Sciatic nerve (tissue), 2 donors: ENCODE results near the gene LHFPL2. TPM values are rescaled to one million over a fixed set of nuclear protein-coding genes. Genes with fewer than 3 reads are reported as not detected.
"Not testable (repeated sequence)": the region's sequence is repeated elsewhere in the genome, so short reads cannot be mapped to it uniquely, and the experiment has no call there.

ENCODE experiments used
- ATAC-seq: fragments of 200-7000 bp; cut with Tn5 transposase; one replicate; pipeline ENCODE4 v1.9.1; 2020; ENCODE audit warnings: mild to moderate bottlenecking, moderate library complexity
- DNase-seq: peaks from one replicate; pipeline ENCODE4 v3.0.0-alpha.2; 2020; ENCODE audit warnings: low spot score
- intact Hi-C: fragments of 100-400 bp; cut with DNase I; formaldehyde crosslinking; loops from one replicate; pipeline ENCODE4 v1.14.2; 2022
- total RNA-seq: library from RNA; stranded (reverse); fragmentation: NEBNext Ultra II Directional; extraction: Animal tissue kit (Norgen Biotek cat#: 25700); gene quantifications from one replicate; pipeline ENCODE4 v1.2.1, GENCODE V29; 2021
- donor health status: DM: no; HTN: no; CAD: no.
- donor health status: DM: no; HTN: no; CAD: no.

The LHFPL2 gene, protein sequence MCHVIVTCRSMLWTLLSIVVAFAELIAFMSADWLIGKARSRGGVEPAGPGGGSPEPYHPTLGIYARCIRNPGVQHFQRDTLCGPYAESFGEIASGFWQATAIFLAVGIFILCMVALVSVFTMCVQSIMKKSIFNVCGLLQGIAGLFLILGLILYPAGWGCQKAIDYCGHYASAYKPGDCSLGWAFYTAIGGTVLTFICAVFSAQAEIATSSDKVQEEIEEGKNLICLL
- 33.4 TPM for total RNA-seq

DNA sequence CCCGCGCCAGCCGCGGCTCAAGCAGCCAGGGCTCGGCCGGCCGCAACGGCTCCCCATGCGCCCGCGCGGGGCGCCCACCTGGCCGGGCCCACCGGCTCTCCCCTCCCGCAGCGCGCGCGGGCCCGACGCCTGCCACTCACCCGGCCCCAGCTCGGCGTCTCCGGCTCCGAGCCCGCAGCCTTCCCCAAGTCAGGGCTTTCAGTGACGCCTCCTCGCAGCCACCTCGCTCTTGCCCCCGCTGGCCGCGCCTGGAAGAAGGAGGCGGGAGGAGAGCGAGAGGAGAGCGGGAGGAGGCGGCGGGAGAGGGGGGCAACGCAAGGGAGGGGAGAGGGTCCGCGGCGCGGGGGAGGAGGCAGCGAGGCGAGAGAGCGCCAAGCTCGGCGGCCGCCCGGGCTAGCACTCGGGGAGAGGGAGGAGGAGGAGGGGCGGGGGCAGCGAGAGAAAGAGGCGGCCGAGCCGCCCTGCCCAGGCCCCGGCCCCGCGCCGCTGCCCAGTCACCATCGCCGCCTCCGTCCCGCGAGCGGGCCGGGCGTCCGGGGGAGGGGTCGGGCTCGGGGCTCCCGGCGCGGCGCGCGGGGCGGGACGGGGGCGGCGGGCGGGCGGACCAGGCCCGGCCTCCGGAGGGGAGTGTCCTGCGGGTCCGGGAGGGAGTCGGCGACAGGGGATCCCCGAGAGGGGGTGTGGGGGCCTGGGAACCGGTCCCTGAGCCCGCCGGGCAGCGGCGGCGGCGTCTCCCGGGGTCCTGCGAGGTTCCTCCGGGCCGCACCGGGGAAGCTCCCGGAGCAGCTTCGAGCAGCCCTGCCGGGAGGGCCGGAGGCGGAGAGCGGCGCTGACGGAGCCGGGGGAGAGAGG, at the start of gene LHFPL2:
Gene LHFPL2 (minus strand): TSS at position 414 of the 852 bp plus-strand sequence. CDS start 138,559 bp downstream, outside the sequence.
- ATAC-seq (peak; percentile 88), DNase-seq (peak; percentile 89)
- intact Hi-C loops, result no loop called here

DNA sequence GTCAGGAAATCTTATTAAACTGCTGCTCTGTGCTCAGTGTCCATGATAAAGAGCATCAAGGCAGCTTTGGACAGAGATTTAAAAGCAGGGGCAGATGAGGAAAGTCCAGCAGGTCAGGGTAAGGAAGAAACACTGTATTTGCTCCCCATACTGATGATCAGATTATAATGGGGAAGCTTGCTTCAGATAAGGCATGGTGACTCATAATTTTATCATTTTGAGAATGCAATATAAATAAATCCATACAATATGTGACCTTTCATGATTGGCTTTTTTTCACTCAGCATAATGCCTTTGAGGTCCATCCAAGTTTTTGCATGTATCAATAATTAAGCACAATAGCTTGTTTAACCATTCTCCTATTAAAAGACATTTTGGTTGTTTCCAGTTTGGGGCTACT, 48.1 kb upstream of the LHFPL2 start:
- no peak for DNase-seq
- intact Hi-C loops, result no loop called here
- no peak for ATAC-seq

DNA sequence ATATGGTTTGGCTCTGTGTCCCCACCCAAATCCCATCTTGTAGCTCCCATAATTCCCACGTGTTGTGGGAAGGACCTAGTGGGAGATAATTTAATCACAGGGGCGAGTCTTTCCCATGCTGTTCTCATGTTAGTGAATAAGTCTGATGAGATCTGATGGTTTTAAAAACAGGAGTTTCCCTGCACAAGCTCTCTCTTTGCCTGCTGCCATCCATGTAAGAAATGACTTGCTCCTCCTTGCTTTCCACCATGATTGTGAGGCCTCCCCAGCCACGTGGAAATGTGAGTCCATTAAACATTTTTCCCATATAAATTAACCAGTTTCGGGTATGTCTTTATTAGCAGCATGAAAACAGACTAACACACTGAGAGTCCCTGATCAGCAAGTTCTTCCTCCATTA, 47.5 kb upstream of the LHFPL2 start:
- DNase-seq, ATAC-seq, intact Hi-C loops: not testable (repeated sequence)

DNA sequence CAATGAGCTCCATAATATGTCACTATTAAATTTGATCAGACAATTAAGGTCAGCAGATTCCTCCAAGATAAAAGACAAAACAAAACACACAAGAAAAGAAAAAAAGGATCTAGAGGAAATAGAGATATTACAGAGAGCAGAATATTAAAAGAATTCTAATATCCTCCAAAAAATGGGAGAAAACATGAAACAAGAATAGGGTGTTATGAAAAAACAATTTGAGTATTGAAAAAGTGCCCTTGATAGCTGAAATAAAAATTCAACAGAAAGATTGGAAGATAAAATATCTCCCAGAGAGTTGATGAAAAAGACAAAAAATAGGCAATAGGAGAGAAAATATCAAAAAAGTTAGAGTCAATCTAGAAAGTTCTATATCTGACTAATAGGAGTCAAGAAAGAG, 44.8 kb upstream of the LHFPL2 start:
- ATAC-seq (no peak), DNase-seq (no peak)
- intact Hi-C loops, result no loop called here

DNA sequence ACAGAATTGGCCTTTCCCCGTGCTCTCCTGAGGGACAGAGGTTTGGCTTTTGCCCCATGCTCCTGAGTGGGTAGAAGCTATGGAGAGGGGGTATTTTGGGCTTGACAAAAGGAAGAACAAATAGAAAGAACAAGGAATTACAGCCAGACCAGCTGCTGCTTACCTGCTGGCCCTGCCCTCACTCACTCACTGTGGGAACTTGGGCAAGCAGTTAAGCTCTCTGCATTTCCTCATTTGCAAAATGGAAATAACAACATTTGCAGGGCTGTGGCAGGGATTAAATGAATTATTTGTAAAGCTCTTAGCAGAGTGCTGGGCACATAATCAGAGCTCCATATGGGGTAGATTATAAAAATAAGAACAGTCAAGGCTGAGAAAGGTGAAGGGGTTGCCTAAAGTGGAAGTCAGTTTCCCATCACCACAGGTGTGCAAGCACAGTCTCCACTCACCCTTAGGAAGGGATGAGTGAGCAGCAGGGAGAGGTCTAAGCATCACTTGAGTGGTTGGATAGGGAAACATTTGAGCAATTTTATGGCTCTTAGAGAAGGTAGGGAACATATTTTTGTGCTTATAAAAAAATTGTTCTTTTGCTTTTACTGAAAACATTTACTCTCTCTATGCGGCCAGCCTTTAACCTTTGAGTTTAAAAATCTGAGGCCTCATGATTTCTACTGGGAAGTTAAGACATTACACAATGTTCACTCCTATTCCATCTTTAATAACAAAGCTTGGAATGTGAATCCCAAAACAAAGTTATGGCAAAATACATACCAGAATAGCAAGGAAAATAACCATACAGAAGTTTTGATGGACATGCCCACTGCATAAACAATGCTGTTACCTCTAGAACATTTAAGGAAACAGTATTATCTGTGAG, 42.8 kb upstream of the LHFPL2 start:
- ATAC-seq, result peak; percentile 86
- intact Hi-C loops, result no loop called here

DNA sequence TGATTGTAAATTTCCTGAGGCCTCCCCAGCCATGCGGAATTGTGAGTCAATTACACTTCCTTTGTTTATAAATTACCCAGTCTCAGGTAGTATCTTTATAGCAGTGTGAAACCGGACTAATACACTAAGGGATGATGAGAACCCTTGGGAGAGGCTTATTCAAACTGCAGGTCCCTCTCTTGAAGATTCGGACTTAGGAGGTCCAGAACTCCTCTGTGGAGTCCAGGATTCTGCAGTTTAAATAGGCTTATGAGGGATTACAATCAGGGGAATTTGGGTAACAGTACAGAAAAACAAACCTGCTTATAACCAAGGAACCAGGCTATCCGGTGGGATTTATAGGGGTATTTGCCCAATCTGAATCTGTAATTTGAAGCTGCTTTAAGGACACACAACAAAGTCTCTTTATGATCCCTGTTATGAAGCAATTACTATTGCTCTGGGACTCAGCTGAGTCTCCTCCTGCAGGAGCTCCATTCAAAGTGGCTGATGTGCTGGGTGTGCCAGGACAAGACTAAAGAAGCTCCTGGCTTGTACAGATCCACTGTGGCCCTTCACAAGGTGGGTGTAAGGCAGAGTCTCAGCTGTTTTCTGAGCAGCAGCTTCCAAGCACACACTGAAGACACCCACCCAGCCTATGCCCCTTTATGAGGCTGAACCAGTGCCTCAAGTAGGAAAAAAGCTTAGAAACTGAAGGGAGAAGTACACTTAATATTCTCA, 41.8 kb upstream of the LHFPL2 start:
- intact Hi-C loops, result no loop called here
- ATAC-seq (peak; percentile 92), DNase-seq (no peak)

More for the DNA sequence above, 42.8 kb upstream of the LHFPL2 start:
- DNase-seq, result no peak

DNA sequence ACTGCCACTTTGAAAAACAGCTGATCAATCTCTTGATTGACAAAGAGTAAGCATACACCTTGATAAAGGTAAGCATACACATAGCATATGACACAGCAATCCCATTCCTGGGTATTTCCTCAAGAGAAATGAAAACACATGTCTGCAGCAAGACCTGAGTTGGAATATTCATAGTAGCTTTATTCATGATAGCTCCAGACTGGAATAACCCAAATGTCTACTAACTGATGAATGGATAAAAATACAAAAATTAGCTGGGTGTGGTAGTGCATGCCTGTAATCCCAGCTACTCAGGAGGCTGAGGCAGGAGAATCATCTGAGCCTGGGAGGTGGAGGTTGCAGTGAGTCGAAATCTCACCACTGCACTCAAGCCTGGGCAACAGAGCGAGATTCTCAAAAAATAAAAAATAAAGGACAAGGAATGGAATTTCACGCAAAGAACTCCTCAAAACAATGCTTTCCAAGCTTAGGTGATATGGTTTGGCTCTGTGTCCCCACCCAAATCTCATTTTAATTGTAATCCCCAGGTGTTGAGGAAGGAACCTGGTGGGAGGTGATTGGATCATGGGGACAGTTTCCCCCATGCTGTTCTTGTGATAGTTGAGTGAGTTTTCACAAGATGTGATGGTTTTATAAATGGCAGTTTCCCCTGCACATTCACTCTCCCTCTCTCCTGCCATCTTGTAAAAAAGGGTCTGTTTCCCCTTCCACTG, 41.1 kb upstream of the LHFPL2 start:
- intact Hi-C loops, result no loop called here
- DNase-seq, result no peak
- ATAC-seq, result no peak

DNA sequence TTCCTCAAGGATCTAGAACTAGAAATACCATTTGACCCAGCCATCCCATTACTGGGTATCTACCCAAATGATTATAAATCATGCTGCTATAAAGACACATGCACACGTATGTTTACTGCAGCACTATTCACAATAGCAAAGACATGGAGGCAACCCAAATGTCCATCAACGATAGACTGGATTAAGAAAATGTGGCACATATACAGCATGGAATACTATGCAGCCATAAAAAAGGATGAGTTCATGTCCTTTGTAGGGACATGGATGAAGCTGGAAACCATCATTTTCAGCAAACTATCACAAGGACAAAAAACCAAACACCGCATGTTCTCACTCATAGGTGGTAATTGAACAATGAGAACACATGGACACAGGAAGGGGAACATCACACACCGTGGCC, 38.9 kb upstream of the LHFPL2 start:
- intact Hi-C loops, ATAC-seq, DNase-seq: not testable (repeated sequence)

DNA sequence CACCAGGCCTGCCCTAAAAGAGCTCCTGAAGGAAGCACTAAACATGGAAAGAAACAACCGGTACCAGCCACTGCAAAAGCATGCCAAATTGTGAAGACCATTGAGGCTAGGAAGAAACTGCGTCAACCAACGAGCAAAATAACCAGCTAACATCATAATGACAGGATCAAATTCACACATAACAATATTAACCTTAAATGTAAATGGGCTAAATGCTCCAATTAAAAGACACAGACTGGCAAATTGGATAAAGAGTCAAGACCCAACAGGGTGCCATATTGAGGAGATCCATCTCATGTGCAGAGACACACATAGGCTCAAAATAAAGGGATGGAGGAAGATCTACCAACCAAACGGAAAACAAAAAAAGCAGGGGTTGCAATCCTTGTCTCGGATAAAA, 35.3 kb upstream of the LHFPL2 start:
- intact Hi-C loops, ATAC-seq, DNase-seq: not testable (repeated sequence)

DNA sequence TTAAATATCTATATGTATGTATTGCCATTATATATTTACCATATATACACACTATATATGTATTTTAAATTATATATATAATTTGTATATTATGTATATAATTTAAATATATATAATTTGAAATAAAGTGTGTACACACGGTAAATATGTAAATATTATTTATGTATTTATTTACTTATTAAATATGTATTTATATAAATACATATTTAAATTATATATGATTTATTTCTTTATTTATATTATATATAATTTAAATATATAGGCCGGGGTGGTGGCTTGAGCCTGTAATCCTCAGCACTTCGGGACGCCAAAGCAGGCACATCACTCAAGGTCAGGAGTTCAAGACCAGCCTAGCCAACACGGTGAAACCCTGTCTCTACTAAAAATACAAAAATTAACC, 31.3 kb upstream of the LHFPL2 start:
- intact Hi-C loops, result no loop called here

DNA sequence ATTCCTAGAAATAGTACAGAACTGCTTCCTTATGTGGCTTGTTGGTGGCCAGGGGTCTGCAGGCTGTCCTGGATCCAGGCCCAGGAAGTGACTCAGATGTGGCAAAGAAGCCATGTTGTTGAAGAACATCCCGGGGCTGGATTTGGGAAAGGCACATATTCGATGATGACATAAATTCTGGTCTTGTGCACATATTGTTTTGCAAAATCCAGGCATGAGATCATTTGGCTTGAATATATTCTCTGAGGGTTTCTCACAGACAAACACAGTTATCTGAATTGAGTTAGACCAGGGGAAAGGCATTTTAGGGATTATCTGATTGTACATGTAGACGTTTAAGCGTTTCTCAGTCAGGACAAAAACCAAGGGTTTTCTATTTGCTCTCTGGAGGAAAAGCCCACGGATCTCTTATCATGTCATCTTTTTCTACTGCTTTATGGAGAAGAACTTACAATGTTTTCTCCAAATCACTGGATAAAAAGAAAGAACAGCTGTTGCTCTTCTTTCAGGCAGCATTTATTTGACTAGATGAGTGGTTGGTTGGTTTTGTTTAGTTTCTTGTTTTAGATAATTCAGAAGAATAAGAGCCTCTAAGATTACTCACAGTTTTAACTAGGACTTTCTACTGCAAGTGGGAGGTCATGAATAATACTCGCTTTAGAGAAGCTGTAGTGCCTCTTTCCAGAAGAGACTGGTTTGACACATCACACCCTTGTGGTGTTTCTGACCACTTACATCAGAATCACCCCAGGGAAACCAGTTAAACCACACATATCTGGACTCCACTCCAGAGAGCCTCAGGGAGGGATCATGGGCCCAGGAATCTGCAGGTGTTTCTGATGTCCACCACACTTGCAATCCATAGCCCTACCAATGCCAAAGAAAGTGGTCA, 29.5 kb upstream of the LHFPL2 start:
- DNase-seq (peak; percentile 72), ATAC-seq (peak; percentile 96)
- intact Hi-C loops, result no loop called here

More for the DNA sequence above, 31.3 kb upstream of the LHFPL2 start:
- DNase-seq (no peak), ATAC-seq (no peak)

DNA sequence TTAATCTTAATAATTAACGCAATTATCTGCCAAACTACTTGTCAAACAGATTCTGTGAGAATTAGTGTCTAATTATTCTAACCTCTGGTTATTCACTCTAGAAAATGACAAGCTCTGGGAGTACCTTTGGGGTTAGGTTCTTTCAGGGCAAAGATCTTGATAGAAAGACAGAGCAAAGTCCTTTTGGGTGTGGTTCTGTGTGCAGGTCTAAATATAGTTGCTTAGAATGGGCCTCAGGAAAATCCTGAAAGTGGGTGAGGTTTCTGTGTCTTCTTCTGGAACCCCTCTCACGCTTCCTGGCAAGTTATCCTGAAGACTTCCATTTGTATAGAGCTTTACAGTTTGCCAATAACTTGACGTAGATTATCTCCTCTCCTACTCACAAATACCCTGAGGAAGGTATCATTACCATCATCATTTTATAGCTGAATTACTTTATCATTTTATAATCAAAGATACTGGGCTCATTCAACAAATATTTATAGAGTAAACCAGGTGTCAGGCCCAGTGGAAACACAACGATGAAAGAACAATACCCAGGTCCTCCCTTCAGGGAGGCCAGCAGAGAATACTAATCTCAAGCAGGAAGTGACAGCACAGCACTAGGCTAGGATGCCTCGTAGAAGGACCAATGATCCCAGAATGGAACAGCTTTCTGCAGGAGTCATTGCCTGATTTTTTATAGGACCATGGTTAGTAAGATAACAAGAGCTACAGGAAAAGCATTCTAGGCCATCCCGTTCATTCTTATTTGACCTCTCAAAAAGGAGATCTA, 27.6 kb upstream of the LHFPL2 start:
- intact Hi-C loops, result no loop called here

DNA sequence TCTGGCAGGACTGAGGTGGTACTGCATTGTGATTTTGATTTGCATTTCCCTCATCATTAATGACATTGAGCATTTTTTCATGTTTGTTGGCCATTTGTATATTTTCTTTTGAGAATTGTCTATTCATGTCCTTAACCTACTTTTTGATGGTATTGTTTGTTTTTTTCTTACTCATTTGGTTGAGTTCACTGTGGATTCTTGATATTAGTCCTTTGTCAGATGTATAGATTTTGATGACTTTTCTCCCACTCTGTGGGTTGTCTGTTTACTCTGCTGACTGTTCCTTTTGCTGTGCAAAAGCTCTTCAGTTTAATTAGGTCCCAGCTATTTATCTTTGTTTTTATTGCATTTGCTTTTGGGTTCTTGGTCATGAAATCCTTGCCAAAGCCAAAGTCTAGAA, 25.3 kb upstream of the LHFPL2 start:
- DNase-seq, intact Hi-C loops, ATAC-seq: not testable (repeated sequence)

More for the DNA sequence above, 27.6 kb upstream of the LHFPL2 start:
- no peak for DNase-seq
- no peak for ATAC-seq

DNA sequence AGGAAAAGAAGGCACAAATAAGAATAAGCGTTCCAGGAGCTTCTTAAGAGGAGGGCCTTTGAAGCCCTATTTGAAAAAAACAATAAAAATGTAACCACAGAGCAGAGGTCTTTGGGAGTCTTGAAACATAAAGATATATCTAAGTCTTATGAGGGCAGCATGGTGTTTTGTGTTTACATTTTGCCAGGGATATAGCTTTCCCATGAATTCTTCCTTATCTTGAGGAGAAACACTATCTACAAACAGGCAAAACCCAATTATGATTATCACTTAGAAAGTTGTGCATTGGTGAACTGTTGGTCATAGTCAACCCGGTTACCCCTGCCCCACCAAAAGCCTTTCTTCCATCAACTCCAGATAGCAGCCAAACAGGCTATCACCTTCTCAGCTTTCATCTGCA, 23.6 kb upstream of the LHFPL2 start:
- ATAC-seq (no peak), DNase-seq (no peak)
- intact Hi-C loops, result no loop called here

DNA sequence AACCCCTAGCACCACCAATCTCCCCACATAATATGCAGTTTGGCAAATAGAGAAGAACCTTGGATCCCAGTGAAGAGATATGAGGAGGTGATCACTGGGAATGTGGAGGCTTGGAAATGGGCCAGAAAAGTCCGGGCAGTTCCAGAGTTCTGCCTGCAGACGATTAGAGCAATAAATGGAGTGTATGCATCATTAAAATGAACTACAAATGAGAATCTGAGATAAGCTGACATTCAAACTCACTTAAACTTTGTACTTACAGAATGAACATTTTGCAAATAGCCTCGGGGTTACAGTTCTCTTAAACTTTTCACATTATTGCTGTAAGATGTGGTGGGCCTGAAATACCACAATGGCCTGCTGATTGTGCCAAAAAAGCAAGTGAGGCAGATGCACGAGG, 23.0 kb upstream of the LHFPL2 start:
- intact Hi-C loops, result no loop called here
- DNase-seq (no peak), ATAC-seq (no peak)

DNA sequence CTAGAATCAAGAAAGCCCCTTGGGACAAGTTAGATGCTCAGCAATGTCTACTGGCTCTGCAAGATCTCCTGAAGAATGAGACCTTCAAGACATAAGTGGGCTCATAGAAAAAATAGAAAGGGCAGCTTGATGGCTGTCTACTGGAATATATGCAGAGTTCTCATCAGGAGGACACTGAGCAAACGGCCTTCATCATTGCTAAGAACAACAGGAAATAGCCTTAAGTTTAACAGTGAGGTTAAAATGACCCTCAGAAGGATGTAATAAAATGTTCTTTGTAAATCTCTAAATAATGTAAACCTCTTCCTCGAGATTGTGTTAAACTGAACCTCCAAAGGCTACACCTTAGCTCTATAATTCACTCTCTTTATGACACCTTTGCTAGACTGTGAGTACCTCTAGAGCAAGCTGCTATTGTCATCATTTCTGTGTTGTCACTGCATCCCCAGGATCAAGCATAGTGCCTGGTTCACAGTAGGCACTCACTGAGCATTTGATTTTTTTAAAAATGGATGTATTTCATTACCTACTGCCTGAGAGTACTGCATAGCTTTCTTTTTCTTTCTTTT, 22.2 kb upstream of the LHFPL2 start:
- intact Hi-C loops, result no loop called here
- DNase-seq, result no peak
- ATAC-seq, result no peak
